ENCODE data around the gene PRX. TPM values are rescaled to one million over a fixed set of nuclear protein-coding genes. Genes with fewer than 3 reads are reported as not detected.
"Not testable (repeated sequence)": the region's sequence is repeated elsewhere in the genome, so short reads cannot be mapped to it uniquely, and the experiment has no call there.

PRX gene
- polyA plus RNA-seq, 1 donor from 2014 or later: 0.20 TPM

DNA sequence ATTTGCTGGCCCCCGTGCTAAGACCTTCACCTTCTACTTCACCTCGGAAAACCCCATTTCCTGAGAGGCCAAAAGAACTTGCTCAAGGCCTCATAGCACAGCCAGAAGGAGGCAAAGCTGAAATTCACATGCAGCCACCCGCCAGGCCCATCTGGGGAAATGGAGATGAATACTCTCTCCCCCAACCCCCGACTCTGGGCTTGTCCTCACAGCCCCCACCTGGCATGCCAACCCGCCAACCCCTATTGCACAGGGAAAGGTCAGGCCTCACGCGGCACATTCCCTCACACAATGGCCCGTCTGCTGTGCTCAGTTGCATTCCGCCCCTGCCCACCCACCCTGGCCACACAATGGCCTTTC is 3.2 kb downstream of the PRX start:
- no peak for TF ChIP-seq TAF1 (IDR thresholded peaks at IDR 0.05; ENCODE audit: low read depth)
- TF ChIP-seq EP300 (conservative IDR thresholded peaks at IDR 0.05; ENCODE audit: poor library complexity, severe bottlenecking): no peak
- no peak for TF ChIP-seq POLR2AphosphoS5 (IDR thresholded peaks at IDR 0.05)
- TF ChIP-seq, protein P1, sequence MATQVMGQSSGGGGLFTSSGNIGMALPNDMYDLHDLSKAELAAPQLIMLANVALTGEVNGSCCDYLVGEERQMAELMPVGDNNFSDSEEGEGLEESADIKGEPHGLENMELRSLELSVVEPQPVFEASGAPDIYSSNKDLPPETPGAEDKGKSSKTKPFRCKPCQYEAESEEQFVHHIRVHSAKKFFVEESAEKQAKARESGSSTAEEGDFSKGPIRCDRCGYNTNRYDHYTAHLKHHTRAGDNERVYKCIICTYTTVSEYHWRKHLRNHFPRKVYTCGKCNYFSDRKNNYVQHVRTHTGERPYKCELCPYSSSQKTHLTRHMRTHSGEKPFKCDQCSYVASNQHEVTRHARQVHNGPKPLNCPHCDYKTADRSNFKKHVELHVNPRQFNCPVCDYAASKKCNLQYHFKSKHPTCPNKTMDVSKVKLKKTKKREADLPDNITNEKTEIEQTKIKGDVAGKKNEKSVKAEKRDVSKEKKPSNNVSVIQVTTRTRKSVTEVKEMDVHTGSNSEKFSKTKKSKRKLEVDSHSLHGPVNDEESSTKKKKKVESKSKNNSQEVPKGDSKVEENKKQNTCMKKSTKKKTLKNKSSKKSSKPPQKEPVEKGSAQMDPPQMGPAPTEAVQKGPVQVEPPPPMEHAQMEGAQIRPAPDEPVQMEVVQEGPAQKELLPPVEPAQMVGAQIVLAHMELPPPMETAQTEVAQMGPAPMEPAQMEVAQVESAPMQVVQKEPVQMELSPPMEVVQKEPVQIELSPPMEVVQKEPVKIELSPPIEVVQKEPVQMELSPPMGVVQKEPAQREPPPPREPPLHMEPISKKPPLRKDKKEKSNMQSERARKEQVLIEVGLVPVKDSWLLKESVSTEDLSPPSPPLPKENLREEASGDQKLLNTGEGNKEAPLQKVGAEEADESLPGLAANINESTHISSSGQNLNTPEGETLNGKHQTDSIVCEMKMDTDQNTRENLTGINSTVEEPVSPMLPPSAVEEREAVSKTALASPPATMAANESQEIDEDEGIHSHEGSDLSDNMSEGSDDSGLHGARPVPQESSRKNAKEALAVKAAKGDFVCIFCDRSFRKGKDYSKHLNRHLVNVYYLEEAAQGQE (IDR thresholded peaks at IDR 0.05; ENCODE audit: borderline replicate concordance): no peak
- no peak for TF ChIP-seq RAD21 (conservative IDR thresholded peaks at IDR 0.05)
- no peak for TF ChIP-seq MXI1 (conservative IDR thresholded peaks at IDR 0.05; ENCODE audit: poor library complexity, severe bottlenecking)
- TF ChIP-seq, protein P2, sequence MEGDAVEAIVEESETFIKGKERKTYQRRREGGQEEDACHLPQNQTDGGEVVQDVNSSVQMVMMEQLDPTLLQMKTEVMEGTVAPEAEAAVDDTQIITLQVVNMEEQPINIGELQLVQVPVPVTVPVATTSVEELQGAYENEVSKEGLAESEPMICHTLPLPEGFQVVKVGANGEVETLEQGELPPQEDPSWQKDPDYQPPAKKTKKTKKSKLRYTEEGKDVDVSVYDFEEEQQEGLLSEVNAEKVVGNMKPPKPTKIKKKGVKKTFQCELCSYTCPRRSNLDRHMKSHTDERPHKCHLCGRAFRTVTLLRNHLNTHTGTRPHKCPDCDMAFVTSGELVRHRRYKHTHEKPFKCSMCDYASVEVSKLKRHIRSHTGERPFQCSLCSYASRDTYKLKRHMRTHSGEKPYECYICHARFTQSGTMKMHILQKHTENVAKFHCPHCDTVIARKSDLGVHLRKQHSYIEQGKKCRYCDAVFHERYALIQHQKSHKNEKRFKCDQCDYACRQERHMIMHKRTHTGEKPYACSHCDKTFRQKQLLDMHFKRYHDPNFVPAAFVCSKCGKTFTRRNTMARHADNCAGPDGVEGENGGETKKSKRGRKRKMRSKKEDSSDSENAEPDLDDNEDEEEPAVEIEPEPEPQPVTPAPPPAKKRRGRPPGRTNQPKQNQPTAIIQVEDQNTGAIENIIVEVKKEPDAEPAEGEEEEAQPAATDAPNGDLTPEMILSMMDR (IDR thresholded peaks at IDR 0.05; ENCODE audit: poor library complexity, severe bottlenecking): no peak
- no peak for TF ChIP-seq EZH2 (IDR thresholded peaks at IDR 0.05; ENCODE audit: borderline replicate concordance, insufficient read depth, low read length, poor library complexity, severe bottlenecking)
- TF ChIP-seq SMC3 (conservative IDR thresholded peaks at IDR 0.05; ENCODE audit: poor library complexity): no peak
- no peaks in the 10 kb centered on the region for H3K9me2 ChIP-seq (ENCODE audit: insufficient read depth, low read length)
- no peak overlapping the region for H3K9ac ChIP-seq (ENCODE audit: low read length)
- no peak overlapping the region for H3K4me3 ChIP-seq (ENCODE audit: low read length)
- no peak overlapping the region for H3K4me2 ChIP-seq (ENCODE audit: low read length)
- no peak overlapping the region for H2AFZ ChIP-seq (ENCODE audit: low read depth, low read length)
- no peaks in the 10 kb centered on the region for H3K79me2 ChIP-seq (replicated peaks; ENCODE audit: insufficient read depth, low read length)
- H3F3A ChIP-seq (ENCODE audit: insufficient read depth, low read length, poor library complexity, severe bottlenecking): no peaks in the 10 kb centered on the region
- H3K9me3 ChIP-seq (ENCODE audit: low read length): no peaks in the 10 kb centered on the region
- H3K27me3 ChIP-seq (ENCODE audit: insufficient read depth, low read depth, low read length): no peaks in the 10 kb centered on the region
- H4K20me1 ChIP-seq (ENCODE audit: insufficient read depth): no peaks in the 10 kb centered on the region
- no peaks in the 10 kb centered on the region for H3K36me3 ChIP-seq (ENCODE audit: insufficient read depth, low read length)
- no peak overlapping the region for H3K27ac ChIP-seq (ENCODE audit: low read length)

DNA sequence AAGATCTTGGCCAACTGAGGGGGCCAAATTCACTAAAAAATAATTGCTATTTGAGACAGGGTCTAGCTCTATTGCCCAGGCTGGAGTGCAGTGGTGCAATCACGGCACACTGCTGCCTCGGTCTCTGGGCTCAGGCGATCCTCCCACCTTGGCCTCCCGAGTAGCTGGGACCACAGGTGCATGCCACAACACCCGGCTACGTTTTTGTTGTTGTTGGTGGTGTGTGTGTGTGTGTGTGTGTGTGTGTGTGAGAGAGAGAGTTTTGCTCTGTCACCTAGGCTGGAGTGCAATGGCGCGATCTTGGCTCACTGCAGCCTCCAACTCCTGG is 4.6 kb downstream of the PRX start:
- H3K36me3 ChIP-seq (ENCODE audit: insufficient read depth, low read length); H3K4me2 ChIP-seq (ENCODE audit: low read length); H3K79me2 ChIP-seq (replicated peaks; ENCODE audit: insufficient read depth, low read length); H4K20me1 ChIP-seq (ENCODE audit: insufficient read depth); H3K9ac ChIP-seq (ENCODE audit: low read length); H3K27ac ChIP-seq (ENCODE audit: low read length); H2AFZ ChIP-seq (ENCODE audit: low read depth, low read length); H3K4me3 ChIP-seq (ENCODE audit: low read length); H3K27me3 ChIP-seq (ENCODE audit: insufficient read depth, low read depth, low read length); H3K9me3 ChIP-seq (ENCODE audit: low read length); H3F3A ChIP-seq (ENCODE audit: insufficient read depth, low read length, poor library complexity, severe bottlenecking); H3K9me2 ChIP-seq (ENCODE audit: insufficient read depth, low read length): not testable (repeated sequence)

Measured in neural cell (in vitro differentiated cells).